ENCODE data around the gene PPFIA2. TPM values are rescaled to one million over a fixed set of nuclear protein-coding genes. Genes with fewer than 3 reads are reported as not detected.

Gene PPFIA2
- total RNA-seq, 1 donor from 2014 or later = 0.59 TPM

- no peak for DNase-seq (ENCODE audit: low read depth)
- Histone ChIP-seq H3K9ac (ENCODE audit: low read length) (no peak overlapping the region), H3K36me3 (ENCODE audit: insufficient read depth, low read length) (no peaks in the 10 kb centered on the region), H4K20me1 (ENCODE audit: insufficient read depth, low read length) (no peaks in the 10 kb centered on the region), H3K9me3 (ENCODE audit: insufficient read depth, low read depth, low read length) (no peaks in the 10 kb centered on the region), H3K4me1 (ENCODE audit: insufficient read depth, low read length) (no peaks in the 10 kb centered on the region), H3K4me2 (ENCODE audit: low read length) (no peak overlapping the region), H3K4me3 (ENCODE audit: insufficient read depth, low read depth, low read length) (no peak overlapping the region), H3K27ac (ENCODE audit: low read depth, low read length) (no peak overlapping the region), H3K27me3 (ENCODE audit: insufficient read depth, low read length) (no peaks in the 10 kb centered on the region), H3K79me2 (ENCODE audit: insufficient read depth, low read length) (no peaks in the 10 kb centered on the region), H2AFZ (ENCODE audit: low read depth, low read length) (no peak overlapping the region)
- TF ChIP-seq CTCF (IDR thresholded peaks at IDR 0.05; ENCODE audit: insufficient read depth, low read depth, low read length) = no peak
- TF ChIP-seq EZH2 (IDR thresholded peaks at IDR 0.05; ENCODE audit: insufficient read depth, low read length) = no peak
- H3K4me3 Mint-ChIP-seq (ENCODE audit: unreplicated experiment) = no peak overlapping the region
- no peak for FAIRE-seq
- no peak overlapping the region for H3K27ac Mint-ChIP-seq (ENCODE audit: unreplicated experiment)
- no peaks in the 10 kb centered on the region for H3K27me3 Mint-ChIP-seq (ENCODE audit: low read depth, unreplicated experiment)
- no peaks in the 10 kb centered on the region for H3K4me1 Mint-ChIP-seq (ENCODE audit: low read depth, unreplicated experiment)
- no peaks in the 10 kb centered on the region for H3K9me3 Mint-ChIP-seq (ENCODE audit: unreplicated experiment)
- no peaks in the 10 kb centered on the region for H3K36me3 Mint-ChIP-seq (ENCODE audit: low read depth, unreplicated experiment)
Observed at GRCh38 chr12:81439344-81439743, 319.8 kb downstream of the PPFIA2 start.

GRCh38 chr12:81417056-81417455, 342.1 kb downstream of the PPFIA2 start:
- DNase-seq (ENCODE audit: low read depth) (no peak), FAIRE-seq (no peak)
- Mint-ChIP-seq H3K27ac (ENCODE audit: unreplicated experiment) (no peak overlapping the region), H3K27me3 (ENCODE audit: low read depth, unreplicated experiment) (no peaks in the 10 kb centered on the region), H3K9me3 (ENCODE audit: unreplicated experiment) (peaks cover 7% of the 10 kb centered on the region), H3K36me3 (ENCODE audit: low read depth, unreplicated experiment) (no peaks in the 10 kb centered on the region), H3K4me1 (ENCODE audit: low read depth, unreplicated experiment) (no peaks in the 10 kb centered on the region), H3K4me3 (ENCODE audit: unreplicated experiment) (no peak overlapping the region)
- Histone ChIP-seq H3K36me3 (ENCODE audit: insufficient read depth, low read length) (no peaks in the 10 kb centered on the region), H3K27ac (ENCODE audit: low read depth, low read length) (no peak overlapping the region), H4K20me1 (ENCODE audit: insufficient read depth, low read length) (no peaks in the 10 kb centered on the region), H3K4me2 (ENCODE audit: low read length) (no peak overlapping the region), H2AFZ (ENCODE audit: low read depth, low read length) (no peak overlapping the region), H3K4me1 (ENCODE audit: insufficient read depth, low read length) (no peaks in the 10 kb centered on the region), H3K9ac (ENCODE audit: low read length) (no peak overlapping the region), H3K9me3 (ENCODE audit: insufficient read depth, low read depth, low read length) (no peaks in the 10 kb centered on the region), H3K4me3 (ENCODE audit: insufficient read depth, low read depth, low read length) (no peak overlapping the region), H3K79me2 (ENCODE audit: insufficient read depth, low read length) (no peaks in the 10 kb centered on the region), H3K27me3 (ENCODE audit: insufficient read depth, low read length) (no peaks in the 10 kb centered on the region)
- no peak for TF ChIP-seq EZH2 (IDR thresholded peaks at IDR 0.05; ENCODE audit: insufficient read depth, low read length)
- TF ChIP-seq CTCF (IDR thresholded peaks at IDR 0.05; ENCODE audit: insufficient read depth, low read depth, low read length) = no peak

- Mint-ChIP-seq H3K9me3 (ENCODE audit: unreplicated experiment) (peaks cover 7% of the 10 kb centered on the region), H3K36me3 (ENCODE audit: low read depth, unreplicated experiment) (no peaks in the 10 kb centered on the region), H3K27me3 (ENCODE audit: low read depth, unreplicated experiment) (no peaks in the 10 kb centered on the region), H3K27ac (ENCODE audit: unreplicated experiment) (no peak overlapping the region), H3K4me1 (ENCODE audit: low read depth, unreplicated experiment) (no peaks in the 10 kb centered on the region), H3K4me3 (ENCODE audit: unreplicated experiment) (no peak overlapping the region)
- no peak overlapping the region for H3K4me3 ChIP-seq (ENCODE audit: insufficient read depth, low read depth, low read length)
- H3K27ac ChIP-seq (ENCODE audit: low read depth, low read length) = no peak overlapping the region
- DNase-seq (ENCODE audit: low read depth) (no peak), FAIRE-seq (no peak)
- no peaks in the 10 kb centered on the region for H3K27me3 ChIP-seq (ENCODE audit: insufficient read depth, low read length)
- H3K79me2 ChIP-seq (ENCODE audit: insufficient read depth, low read length) = no peaks in the 10 kb centered on the region
- H2AFZ ChIP-seq (ENCODE audit: low read depth, low read length) = no peak overlapping the region
- no peaks in the 10 kb centered on the region for H4K20me1 ChIP-seq (ENCODE audit: insufficient read depth, low read length)
- no peak overlapping the region for H3K4me2 ChIP-seq (ENCODE audit: low read length)
- no peak for TF ChIP-seq EZH2 (IDR thresholded peaks at IDR 0.05; ENCODE audit: insufficient read depth, low read length)
- TF ChIP-seq CTCF (IDR thresholded peaks at IDR 0.05; ENCODE audit: insufficient read depth, low read depth, low read length) = no peak
- H3K36me3 ChIP-seq (ENCODE audit: insufficient read depth, low read length) = no peaks in the 10 kb centered on the region
- H3K9ac ChIP-seq (ENCODE audit: low read length) = no peak overlapping the region
- H3K4me1 ChIP-seq (ENCODE audit: insufficient read depth, low read length) = no peaks in the 10 kb centered on the region
- H3K9me3 ChIP-seq (ENCODE audit: insufficient read depth, low read depth, low read length) = no peaks in the 10 kb centered on the region
Observed at GRCh38 chr12:81416571-81416970, 342.6 kb downstream of the PPFIA2 start.

Data from astrocyte (in vitro differentiated cells and primary cell).